Activated gamma-delta T cell treated with Interleukin-2 at 50 U/mL for 16 hours (primary cell): ENCODE results near the gene GM2A.
A peak's percentile ranks its signal among the peaks of the same experiment; 100 is the strongest.
"Not testable (repeated sequence)": the region's sequence is repeated elsewhere in the genome, so short reads cannot be mapped to it uniquely, and the experiment has no call there.

Source experiments
- DNase-seq: peaks from one replicate; pipeline ENCODE4 v3.0.0-alpha.2; 2020

Gene GM2A

DNA sequence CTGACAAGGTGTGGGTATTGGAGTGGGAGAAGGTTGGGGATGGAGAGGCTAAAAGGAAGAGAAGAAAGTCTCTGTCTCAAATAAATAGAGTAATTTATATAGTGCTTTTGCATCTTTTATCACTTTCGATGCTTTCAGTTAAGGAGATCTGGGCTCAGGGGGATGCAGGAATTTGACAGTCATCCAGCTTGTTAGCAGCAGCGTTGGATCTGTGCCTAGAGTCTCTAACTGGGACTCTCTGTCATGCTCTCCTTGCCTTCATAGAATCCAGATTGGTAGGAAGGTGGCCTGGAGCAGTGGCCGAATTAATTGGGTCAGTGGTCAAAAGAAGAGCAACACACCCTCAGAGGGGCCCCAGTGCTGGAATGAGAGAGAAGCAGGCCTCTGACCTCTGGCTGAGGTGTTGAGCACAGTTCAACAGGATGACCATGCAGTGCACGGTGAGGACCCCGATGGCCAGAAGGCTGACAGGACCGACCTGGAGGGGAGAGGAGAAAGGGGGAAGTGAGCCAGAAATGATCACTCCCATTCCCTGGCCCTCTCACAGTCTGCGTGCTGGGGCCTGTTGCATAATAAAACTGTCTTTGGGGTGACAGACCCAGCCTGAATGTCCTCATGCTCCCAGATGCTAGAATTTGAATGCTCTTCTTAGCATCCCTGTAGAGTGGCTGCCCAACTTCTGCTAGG, 42.9 kb downstream of the GM2A start:
- DNase-seq, result no peak

DNA sequence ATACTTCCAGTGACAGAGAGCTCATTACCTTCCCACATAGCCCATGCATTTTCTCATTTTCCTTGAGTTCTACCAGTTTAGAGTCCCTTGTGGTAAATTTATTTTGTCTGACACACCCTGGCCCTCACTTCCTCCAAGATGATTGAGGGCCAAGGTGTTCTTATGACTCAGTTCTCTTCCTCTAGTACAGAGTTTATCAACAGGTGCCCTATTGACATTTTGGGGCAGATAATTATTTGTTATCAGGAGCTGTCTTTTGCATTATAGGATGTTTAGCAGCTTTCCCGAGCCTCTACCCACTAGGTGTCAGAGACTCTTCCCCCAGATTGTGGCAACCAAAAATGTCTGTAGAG, 43.5 kb downstream of the GM2A start:
- no peak for DNase-seq

DNA sequence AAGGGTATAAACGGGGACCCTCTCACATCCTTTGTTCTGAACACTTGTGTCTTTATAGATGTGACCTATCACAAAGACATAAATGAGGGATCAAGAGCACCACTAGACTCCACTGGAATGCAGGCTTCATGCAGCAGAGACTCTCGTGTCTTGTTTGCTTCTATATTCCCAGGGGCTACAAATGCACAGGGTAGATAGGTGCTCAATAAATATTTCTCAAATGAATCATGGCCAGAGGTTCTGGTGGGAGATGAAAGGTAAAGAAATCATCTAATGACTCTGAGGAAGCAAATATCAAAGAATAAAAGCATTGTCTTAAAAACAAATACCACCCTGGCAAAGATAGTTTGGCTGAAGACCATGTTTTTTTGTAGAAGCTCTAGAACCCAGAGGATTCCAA, 44.0 kb downstream of the GM2A start:
- DNase-seq, result no peak

DNA sequence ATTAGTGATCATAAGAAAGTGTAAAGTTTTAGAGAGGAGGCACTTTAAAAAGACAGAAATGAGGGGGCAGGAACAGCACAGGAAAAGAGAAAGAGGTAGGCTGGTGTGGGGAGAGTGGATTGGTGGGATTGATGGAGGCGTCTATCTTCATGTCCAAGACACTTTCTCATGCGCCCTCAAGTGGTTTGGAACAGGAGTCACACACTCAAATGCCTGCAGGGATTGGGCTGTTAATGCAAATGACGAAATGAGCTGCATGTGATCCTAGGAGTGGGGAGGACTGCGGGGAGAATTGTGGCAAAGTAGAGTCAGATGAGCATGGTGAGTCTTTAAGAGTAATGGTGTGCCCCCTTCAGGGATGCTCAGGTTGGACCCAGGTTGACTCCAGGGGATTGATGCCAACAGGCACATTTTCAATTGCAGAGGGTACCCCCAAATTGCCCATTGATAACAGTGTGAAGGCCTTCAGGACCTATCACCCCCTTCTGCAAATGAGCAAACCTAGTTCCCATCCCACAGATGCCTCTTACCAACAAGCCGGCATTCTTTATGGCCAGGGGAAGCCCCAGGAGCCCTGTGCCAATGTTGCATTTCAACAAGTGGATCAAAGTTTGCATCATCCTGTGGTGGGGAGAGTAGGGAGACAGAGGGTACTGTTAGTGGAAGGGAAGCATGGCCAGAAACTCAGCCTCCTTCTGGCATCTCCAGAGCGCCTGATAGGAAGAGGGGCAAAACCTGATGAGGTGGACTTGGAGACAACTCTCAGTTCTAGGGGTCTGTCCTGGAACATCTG, 45.3 kb downstream of the GM2A start:
- DNase-seq, result no peak

DNA sequence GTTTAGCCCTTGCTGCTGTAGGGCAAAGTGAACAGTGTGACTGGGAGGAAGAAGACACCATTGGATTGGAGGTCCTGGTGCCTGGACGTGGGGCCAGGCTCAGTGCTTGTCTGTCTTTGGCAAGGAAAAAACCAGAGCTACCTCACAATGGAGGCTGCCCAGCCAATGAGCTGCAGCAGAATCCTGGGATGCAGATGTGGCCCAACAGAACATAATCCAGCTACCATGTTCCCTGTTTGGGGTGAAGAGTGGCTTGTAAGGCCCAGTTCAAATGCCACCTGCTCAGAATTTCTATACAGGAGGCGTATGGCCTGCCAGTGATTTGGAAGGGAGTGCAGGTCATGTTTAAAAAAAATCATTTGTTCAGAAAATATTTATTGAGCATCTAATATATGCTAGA, 50.7 kb downstream of the GM2A start, which contains the start of gene SLC36A3:
Gene SLC36A3 (minus strand): TSS at position 101 of the 400 bp plus-strand sequence. CDS start 412 bp downstream, outside the sequence.
- DNase-seq, result no peak

DNA sequence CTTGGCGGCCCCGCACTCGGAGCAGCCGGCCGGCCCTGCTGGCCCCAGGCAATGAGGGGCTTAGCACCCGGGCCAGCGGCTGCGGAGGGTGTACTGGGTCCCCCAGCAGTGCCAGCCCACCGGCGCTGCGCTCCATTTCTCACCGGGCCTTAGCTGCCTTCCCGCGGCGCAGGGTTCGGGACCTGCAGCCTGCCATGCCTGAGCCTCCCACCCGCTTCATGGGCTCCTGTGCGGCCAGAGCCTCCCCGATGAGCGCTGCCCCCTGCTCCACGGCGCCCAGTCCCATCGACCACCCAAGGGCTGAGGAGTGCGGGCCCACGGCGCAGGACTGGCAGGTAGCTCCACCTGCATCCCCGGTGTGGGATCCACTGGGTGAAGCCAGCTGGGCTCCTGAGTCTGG, 56.3 kb downstream of the GM2A start:
- not testable (repeated sequence) for DNase-seq

DNA sequence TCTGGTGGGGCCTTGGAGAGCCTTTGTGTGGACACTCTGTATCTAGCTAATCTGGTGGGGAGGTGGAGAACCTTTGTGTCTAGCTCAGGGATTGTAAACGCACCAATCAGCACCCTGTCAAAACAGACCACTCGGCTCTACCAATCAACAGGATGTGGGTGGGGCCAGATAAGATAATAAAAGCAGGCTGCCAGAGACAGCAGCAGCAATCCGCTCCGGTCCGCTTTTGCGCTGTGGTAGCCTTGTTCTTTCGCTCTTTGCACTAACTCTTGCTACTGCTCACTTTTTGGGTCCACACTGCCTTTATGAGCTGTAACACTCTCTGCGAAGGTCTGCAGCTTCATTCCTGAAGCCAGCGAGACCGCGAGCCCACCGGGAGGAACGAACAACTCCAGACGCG, 56.8 kb downstream of the GM2A start:
- DNase-seq, result not testable (repeated sequence)

DNA sequence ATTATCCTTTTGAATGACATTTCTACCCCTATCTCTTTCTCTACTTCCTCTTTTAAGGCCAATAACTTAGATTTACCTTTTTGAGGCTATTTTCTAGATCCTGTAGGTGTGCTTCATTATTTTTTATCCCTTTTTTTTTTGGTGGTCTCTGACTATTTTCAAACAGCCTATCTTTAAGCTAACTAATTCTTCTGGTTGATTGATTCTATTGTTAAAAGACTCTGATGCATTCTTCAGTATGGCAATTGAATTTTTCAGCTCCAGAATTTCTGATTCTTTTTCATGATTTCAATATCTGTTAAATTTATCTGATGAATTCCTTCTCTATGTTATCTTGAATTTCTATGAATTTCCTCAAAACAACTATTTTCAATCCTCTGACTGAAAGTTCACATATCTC, 57.9 kb downstream of the GM2A start:
- DNase-seq, result no peak

DNA sequence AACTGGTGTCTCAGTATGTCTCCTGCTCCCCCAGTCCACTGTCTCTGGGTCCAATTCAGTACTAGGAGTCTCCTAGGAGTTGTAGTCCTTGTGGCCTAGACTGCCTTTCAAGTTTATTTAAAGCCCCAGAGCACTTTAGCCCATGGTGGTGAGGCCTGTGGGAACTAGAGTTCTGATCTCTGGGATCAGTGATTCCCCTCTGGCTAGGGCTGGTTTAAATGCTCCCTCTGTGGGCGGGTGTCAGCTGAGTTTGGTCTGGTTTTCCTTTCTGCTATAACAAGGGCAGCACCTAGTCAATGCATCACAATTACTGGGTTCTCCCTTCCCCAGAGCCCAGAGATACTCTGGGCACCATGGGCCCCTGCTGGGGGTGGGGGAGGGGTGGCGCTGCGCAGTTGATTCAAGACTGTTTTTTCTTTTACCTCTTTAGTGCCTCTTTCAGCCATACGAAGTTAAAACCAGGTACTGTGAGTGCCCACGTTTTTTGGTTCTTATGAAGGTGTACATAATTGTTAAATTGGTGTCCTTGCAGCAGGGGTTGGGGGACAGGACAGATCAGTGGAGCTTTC, 59.9 kb downstream of the GM2A start:
- no peak for DNase-seq

DNA sequence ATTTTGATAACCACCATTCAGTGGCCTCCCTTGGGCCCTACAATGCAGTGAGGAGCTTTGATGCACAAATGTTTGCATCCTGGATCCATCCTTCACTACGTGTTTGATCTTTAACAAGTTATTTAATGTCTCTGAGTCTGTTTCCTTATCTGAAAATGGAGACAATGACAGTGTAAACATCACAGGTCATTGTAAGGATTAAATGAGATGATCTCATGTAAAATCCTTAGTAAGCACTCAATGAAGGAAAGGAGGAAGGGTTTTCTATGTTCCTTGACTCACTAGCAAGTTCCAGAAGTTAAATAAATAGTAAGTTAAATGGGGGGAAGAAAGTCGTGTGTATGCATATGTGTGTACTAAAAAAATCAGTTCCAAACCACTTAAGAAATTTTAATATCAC, 60.4 kb downstream of the GM2A start:
- no peak for DNase-seq

DNA sequence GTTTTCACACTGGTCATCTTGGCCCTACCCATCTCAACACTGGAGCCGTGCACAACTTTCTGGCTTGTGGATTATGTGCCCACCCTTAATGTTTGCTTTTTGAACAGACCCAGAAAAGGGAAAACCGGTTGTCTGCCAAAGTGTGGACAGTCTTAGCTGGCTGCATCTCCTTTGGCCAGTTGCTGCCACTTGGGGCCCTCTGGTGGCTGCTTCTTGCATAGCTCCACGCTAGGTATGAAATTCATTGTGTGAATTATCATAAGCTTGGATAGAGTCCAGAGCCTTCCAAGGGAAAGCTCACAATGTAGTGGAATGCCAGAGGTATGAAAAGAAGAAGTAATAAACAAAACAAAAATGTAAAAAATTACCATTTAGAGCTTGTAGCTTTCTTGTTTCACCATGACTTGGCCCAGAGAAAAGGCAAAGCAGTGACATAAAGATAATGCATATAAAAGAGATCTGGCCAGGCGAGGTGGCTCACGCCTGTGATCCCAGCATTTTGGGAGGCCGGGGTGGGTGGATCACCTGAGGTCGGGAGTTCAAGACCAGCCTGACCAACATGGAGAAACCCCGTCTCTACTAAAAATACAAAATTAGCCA, 63.1 kb downstream of the GM2A start:
- DNase-seq, result peak; percentile 30

DNA sequence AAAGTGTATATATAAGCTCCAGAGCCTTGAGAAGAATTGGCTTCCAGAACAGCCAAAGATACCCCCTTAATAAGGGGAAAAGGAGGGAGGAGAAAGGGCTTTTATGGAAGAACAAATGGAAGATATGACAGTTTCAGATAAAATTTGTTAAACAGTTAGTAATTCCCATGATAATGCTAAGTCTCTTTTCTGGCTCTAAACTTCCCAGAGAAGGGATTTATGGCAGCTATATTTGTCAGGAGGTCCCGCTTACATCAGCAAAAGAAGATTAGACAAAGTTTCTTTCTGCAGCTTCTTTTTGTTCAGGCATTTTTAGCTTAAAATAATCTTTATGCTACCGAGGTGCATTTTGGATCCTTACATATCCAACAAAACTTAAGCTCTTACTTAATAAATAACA, 64.9 kb downstream of the GM2A start:
- no peak for DNase-seq

DNA sequence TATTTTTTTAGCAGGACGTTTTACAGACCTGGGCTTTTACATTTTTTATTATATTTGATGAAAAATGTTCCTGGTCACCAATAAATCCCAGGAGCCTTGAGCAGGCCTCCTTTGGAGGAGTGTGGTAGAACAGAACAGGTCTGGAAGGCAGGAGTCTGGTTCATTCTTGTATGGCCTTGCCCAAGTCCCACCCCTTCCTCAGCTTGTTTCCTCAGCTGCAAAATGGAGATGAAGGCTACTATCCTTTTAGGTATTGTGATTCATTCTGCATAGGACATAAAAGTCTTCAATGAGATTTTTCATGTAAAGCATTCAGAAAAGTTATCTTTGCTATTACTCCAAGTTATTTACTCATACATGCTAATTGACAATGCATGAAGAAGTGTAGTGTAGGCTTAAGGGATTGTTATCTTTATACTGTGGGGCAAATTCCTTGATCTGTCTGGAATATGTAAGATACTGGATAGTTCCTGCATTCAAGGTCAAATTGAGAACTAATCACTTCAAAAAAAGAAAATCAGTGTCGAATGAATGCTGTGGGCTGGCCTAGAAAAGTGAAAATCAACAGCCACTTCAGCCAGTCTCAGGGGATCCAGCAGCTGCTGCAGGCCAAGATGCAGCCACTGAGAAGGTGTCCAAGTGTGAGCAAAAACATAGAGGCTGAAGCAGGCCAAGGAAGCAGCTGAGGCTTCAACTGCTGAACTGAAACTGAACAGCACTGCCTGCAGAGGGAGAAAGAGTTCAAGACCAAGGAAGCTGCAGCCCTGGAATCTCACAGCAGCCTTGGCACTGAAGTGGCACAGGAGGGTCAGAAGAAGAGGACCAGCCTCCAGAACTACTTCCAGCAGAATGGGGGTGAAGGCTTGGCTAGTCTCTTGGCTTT, 66.1 kb downstream of the GM2A start:
- no peak for DNase-seq
